Type B pancreatic cell (in vitro differentiated cells): ENCODE results near the gene APOL4. TPM values are rescaled to one million over a fixed set of nuclear protein-coding genes. Genes with fewer than 3 reads are reported as not detected.
"Not testable (repeated sequence)": the region's sequence is repeated elsewhere in the genome, so short reads cannot be mapped to it uniquely, and the experiment has no call there.

ENCODE experiments used
- DNase-seq: peaks from one replicate; pipeline ENCODE4 v3.0.0; 2021; ENCODE audit warnings: mixed read lengths; ENCODE audit not compliant: unreplicated experiment; ENCODE audit errors: extremely low spot score
- H3K27ac Mint-ChIP-seq: 2 replicates; pipeline ENCODE4 v1.8.0; 2021; ENCODE audit warnings: mild to moderate bottlenecking, mixed read lengths
- H3K27me3 Mint-ChIP-seq: 2 replicates; pipeline ENCODE4 v1.8.0; 2021; ENCODE audit warnings: mixed read lengths
- H3K36me3 Mint-ChIP-seq: 2 replicates; pipeline ENCODE4 v1.8.0; 2021; ENCODE audit warnings: mixed read lengths
- H3K4me1 Mint-ChIP-seq: one replicate; pipeline ENCODE4 v1.8.0; 2021; ENCODE audit warnings: mixed read lengths; ENCODE audit not compliant: unreplicated experiment
- H3K4me3 Mint-ChIP-seq: 2 replicates; pipeline ENCODE4 v1.8.0; 2021; ENCODE audit warnings: mild to moderate bottlenecking, mixed read lengths
- H3K9me3 Mint-ChIP-seq: 2 replicates; pipeline ENCODE4 v1.8.0; 2021; ENCODE audit warnings: mixed read lengths
- long read RNA-seq: library from polyadenylated mRNA; unstranded; transcript quantifications from one replicate; pipeline ENCODE4 v2.0.0, GENCODE V29; 2020
- total RNA-seq: library from RNA; stranded (reverse); gene quantifications from 2 replicates; pipeline ENCODE4 v1.2.1, GENCODE V29; 2021; ENCODE audit warnings: low replicate concordance
- TF ChIP-seq, protein P1 (sequence below): fragments of 200-600 bp; sonication (generic); conservative IDR thresholded peaks from 2 replicates; pipeline ENCODE4 v1.5.0; 2021; ENCODE audit warnings: antibody characterized with exemption, mild to moderate bottlenecking

APOL4 gene
- 0.67 and 1.4 TPM in 2 replicates for total RNA-seq
- long read RNA-seq, partial matches to known transcripts, result 0 of 1 reads
- long read RNA-seq, other reads (novel, unspliced or antisense), result 0 of 1 reads

DNA sequence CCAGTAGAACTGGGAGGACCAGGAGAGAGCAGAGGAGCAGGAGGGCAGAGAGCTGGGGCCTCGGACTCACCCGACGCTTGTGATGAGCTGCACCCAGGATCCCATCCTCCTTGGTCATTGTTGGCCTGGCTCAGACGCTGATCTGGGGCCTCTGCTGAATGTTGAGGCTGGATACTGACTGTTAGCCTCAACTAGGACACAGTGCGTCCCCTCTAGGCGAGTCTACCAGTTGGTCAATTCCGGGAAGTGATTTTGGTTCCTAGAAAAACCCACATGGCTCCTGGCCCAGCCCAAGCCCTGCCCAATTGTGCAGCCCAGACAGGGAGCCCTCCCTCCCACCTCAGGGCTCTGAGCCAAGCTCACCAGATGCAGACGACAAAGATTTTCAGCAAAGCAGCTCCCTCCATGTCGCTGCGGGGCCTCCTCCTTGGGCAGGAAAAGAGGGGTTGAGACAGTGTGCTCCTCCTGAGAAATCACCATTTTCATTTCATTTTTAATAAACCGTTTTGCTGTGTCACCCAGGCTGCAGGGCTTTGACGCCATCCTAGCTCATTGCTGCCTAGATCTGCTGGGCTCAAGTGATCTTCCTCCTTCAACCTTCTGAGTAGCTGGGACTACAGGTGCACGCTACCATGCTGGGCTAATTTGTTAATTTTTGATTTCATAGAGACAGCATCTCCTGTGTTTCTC lies at the start of gene APOL4:
TSS of gene APOL4 (minus strand) at position 180 of the 690 bp plus-strand sequence. CDS start at position 105, 75 bp downstream.
- DNase-seq, result no peak
- H3K4me1 Mint-ChIP-seq, result peaks cover 56% of the 10 kb centered on the region
- H3K4me3 Mint-ChIP-seq, result peak within 1 kb of the TSS; percentile 71
- H3K27me3 Mint-ChIP-seq, result no peaks in the 10 kb centered on the region
- H3K27ac Mint-ChIP-seq, result peak within 1 kb of the TSS; percentile 91
- no peaks in the 10 kb centered on the region for H3K9me3 Mint-ChIP-seq
- TF ChIP-seq, protein P1, sequence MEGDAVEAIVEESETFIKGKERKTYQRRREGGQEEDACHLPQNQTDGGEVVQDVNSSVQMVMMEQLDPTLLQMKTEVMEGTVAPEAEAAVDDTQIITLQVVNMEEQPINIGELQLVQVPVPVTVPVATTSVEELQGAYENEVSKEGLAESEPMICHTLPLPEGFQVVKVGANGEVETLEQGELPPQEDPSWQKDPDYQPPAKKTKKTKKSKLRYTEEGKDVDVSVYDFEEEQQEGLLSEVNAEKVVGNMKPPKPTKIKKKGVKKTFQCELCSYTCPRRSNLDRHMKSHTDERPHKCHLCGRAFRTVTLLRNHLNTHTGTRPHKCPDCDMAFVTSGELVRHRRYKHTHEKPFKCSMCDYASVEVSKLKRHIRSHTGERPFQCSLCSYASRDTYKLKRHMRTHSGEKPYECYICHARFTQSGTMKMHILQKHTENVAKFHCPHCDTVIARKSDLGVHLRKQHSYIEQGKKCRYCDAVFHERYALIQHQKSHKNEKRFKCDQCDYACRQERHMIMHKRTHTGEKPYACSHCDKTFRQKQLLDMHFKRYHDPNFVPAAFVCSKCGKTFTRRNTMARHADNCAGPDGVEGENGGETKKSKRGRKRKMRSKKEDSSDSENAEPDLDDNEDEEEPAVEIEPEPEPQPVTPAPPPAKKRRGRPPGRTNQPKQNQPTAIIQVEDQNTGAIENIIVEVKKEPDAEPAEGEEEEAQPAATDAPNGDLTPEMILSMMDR, result no peak
- no peaks in the 10 kb centered on the region for H3K36me3 Mint-ChIP-seq

- Mint-ChIP-seq H3K4me1 (peaks cover 13% of the 10 kb centered on the region), H3K9me3 (peaks cover 12% of the 10 kb centered on the region)
- not testable (repeated sequence) for H3K4me3 Mint-ChIP-seq, DNase-seq, H3K27me3 Mint-ChIP-seq, H3K36me3 Mint-ChIP-seq, H3K27ac Mint-ChIP-seq
These were observed 48.8 kb upstream of the APOL4 start for GRCh38 chr22:36250292-36250960.

DNA sequence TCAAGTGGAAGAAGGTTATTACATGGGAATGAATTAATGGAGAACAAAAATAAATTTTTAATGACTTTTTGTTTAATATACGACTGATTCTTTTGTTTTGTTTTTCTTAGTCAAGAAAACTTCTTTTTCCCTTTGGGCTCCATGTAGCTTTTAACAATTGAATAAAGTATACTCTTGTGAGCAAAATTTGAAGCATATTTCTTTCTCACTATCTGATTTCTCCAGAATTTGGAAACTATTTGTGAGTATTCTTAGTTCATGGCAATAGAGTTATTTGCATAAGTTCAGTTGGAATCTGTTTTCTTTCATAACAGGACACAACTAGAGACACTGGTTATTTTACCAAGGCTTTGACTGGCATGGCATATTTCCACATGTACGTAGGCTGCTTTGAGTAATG lies 47.6 kb upstream of the APOL4 start:
- Mint-ChIP-seq H3K9me3 (peaks cover 12% of the 10 kb centered on the region), H3K4me1 (peaks cover 12% of the 10 kb centered on the region), H3K27ac (no peak overlapping the region), H3K36me3 (no peaks in the 10 kb centered on the region), H3K27me3 (no peaks in the 10 kb centered on the region), H3K4me3 (no peak overlapping the region)
- no peak for DNase-seq
- TF ChIP-seq, protein P1, result no peak

GRCh38 chr22:36247955-36248354 lies 46.3 kb upstream of the APOL4 start:
- Mint-ChIP-seq H3K9me3 (peaks cover 12% of the 10 kb centered on the region), H3K36me3 (no peaks in the 10 kb centered on the region), H3K4me1 (peaks cover 4% of the 10 kb centered on the region), H3K27ac (no peak overlapping the region), H3K27me3 (no peaks in the 10 kb centered on the region), H3K4me3 (no peak overlapping the region)
- no peak for DNase-seq
- TF ChIP-seq, protein P1, result no peak

- H3K9me3 Mint-ChIP-seq, result peaks cover 16% of the 10 kb centered on the region
- no peak overlapping the region for H3K27ac Mint-ChIP-seq
- TF ChIP-seq, protein P1, result no peak
- no peaks in the 10 kb centered on the region for H3K36me3 Mint-ChIP-seq
- no peaks in the 10 kb centered on the region for H3K4me1 Mint-ChIP-seq
- H3K4me3 Mint-ChIP-seq, result no peak overlapping the region
- no peak for DNase-seq
- no peaks in the 10 kb centered on the region for H3K27me3 Mint-ChIP-seq
These were observed 45.1 kb upstream of the APOL4 start for GRCh38 chr22:36246718-36247117.

DNA sequence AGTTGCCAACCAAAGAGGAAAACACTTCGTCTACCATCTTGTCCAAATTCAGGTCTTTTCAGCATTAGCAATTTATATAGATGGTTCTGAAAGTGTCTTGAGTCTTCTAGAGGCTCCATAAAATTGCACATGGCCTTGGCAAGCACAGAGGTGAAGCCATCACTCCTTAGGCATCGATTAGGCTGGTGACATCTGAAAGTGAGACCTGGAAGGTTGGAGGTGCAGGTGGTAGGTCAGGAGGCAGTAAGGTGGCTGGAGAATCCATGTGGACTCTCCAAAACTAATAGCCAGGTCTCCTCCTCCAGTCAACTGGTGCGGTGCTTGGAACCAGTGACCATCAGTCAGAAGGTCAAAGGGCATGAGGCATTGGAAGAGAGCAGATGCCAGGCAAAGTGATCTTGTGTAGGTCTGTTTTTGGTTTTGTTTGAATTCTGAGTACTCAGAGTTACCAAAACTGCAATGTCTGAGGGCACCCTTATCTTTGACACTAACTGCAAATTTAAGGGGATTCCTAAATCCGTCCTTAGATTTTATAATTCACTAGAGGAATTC lies 44.3 kb upstream of the APOL4 start:
- TF ChIP-seq, protein P1, result no peak
- Mint-ChIP-seq H3K4me1 (no peaks in the 10 kb centered on the region), H3K27ac (no peak overlapping the region), H3K4me3 (no peak overlapping the region), H3K27me3 (no peaks in the 10 kb centered on the region), H3K9me3 (peaks cover 16% of the 10 kb centered on the region), H3K36me3 (no peaks in the 10 kb centered on the region)
- no peak for DNase-seq
